PC-9 (cell line): ENCODE measurements around the gene TENM4.

Experiments used
- CTCF ChIP-seq: fragments of 200-600 bp; sonication (generic); conservative IDR thresholded peaks from 2 replicates; pipeline ENCODE4 v1.6.1; 2017; ENCODE audit warnings: mixed run types, antibody characterized with exemption, mild to moderate bottlenecking, moderate library complexity
- EZH2 ChIP-seq: fragments of 200-600 bp; sonication (generic); IDR thresholded peaks from 2 replicates; pipeline ENCODE4 v1.8.0; 2017; ENCODE audit warnings: antibody characterized with exemption, low read depth

GRCh38 chr11:78764946-78765345 lies 675.9 kb downstream of the TENM4 start:
- TF ChIP-seq CTCF (no peak), EZH2 (no peak)
